ENCODE data around the gene LRIT2.

Gene LRIT2

GRCh38 chr10:84226616-84227015, 1.3 kb upstream of the LRIT2 start:
- no peak for ATAC-seq
- H3K27me3 Mint-ChIP-seq: peaks cover 3% of the 10 kb centered on the region
- H3K4me3 Mint-ChIP-seq: no peak overlapping the region
- no peaks in the 10 kb centered on the region for H3K36me3 Mint-ChIP-seq
- H3K4me1 Mint-ChIP-seq: no peaks in the 10 kb centered on the region
- no peak overlapping the region for H3K27ac Mint-ChIP-seq
- no peaks in the 10 kb centered on the region for H3K9me3 Mint-ChIP-seq

- no peak for ATAC-seq
- Mint-ChIP-seq H3K4me3 (no peak overlapping the region), H3K9me3 (peaks cover under 1% of the 10 kb centered on the region), H3K27ac (no peak overlapping the region), H3K27me3 (no peaks in the 10 kb centered on the region), H3K36me3 (no peaks in the 10 kb centered on the region), H3K4me1 (no peaks in the 10 kb centered on the region)
Measured at GRCh38 chr10:84224411-84225028, 824 bp downstream of the LRIT2 start.

- Mint-ChIP-seq H3K4me1 (no peaks in the 10 kb centered on the region), H3K4me3 (no peak overlapping the region), H3K27ac (no peak overlapping the region), H3K27me3 (no peaks in the 10 kb centered on the region), H3K36me3 (no peaks in the 10 kb centered on the region), H3K9me3 (peaks cover 5% of the 10 kb centered on the region)
- ATAC-seq: no peak
Measured at GRCh38 chr10:84221916-84222315, 3.4 kb downstream of the LRIT2 start.

- H3K27ac Mint-ChIP-seq: no peak overlapping the region
- peaks cover 5% of the 10 kb centered on the region for H3K9me3 Mint-ChIP-seq
- H3K36me3 Mint-ChIP-seq: no peaks in the 10 kb centered on the region
- no peak overlapping the region for H3K4me3 Mint-ChIP-seq
- ATAC-seq: no peak
- H3K4me1 Mint-ChIP-seq: peaks cover 6% of the 10 kb centered on the region
- H3K27me3 Mint-ChIP-seq: peaks cover 13% of the 10 kb centered on the region
Measured at GRCh38 chr10:84217746-84218145, 7.6 kb downstream of the LRIT2 start.

- ATAC-seq: no peak
- Mint-ChIP-seq H3K9me3 (peaks cover 5% of the 10 kb centered on the region), H3K27me3 (peaks cover 14% of the 10 kb centered on the region), H3K27ac (no peak overlapping the region), H3K36me3 (no peaks in the 10 kb centered on the region), H3K4me3 (no peak overlapping the region), H3K4me1 (peaks cover 6% of the 10 kb centered on the region)
Measured at GRCh38 chr10:84216834-84217233, 8.5 kb downstream of the LRIT2 start.

GRCh38 chr10:84214612-84215235, 10.6 kb downstream of the LRIT2 start:
- Mint-ChIP-seq H3K27ac (no peak overlapping the region), H3K4me3 (no peak overlapping the region), H3K36me3 (no peaks in the 10 kb centered on the region), H3K27me3 (peaks cover 23% of the 10 kb centered on the region), H3K9me3 (peaks cover 5% of the 10 kb centered on the region), H3K4me1 (peaks cover 6% of the 10 kb centered on the region)
- peak; percentile 35 for ATAC-seq

- Mint-ChIP-seq H3K27me3 (peaks cover 23% of the 10 kb centered on the region), H3K27ac (no peak overlapping the region), H3K9me3 (no peaks in the 10 kb centered on the region), H3K4me3 (no peak overlapping the region), H3K36me3 (no peaks in the 10 kb centered on the region), H3K4me1 (peaks cover 6% of the 10 kb centered on the region)
- no peak for ATAC-seq
Measured at GRCh38 chr10:84214046-84214572, 11.2 kb downstream of the LRIT2 start.

- Mint-ChIP-seq H3K4me1 (peaks cover 6% of the 10 kb centered on the region), H3K9me3 (no peaks in the 10 kb centered on the region), H3K27ac (no peak overlapping the region), H3K27me3 (peaks cover 23% of the 10 kb centered on the region), H3K36me3 (no peaks in the 10 kb centered on the region), H3K4me3 (no peak overlapping the region)
- no peak for ATAC-seq
Measured at GRCh38 chr10:84213076-84213475, 12.3 kb downstream of the LRIT2 start.

- no peak overlapping the region for H3K27ac Mint-ChIP-seq
- no peak overlapping the region for H3K4me3 Mint-ChIP-seq
- H3K36me3 Mint-ChIP-seq: no peaks in the 10 kb centered on the region
- H3K4me1 Mint-ChIP-seq: peaks cover 6% of the 10 kb centered on the region
- H3K27me3 Mint-ChIP-seq: peaks cover 30% of the 10 kb centered on the region
- no peaks in the 10 kb centered on the region for H3K9me3 Mint-ChIP-seq
- ATAC-seq: no peak
Measured at GRCh38 chr10:84212014-84212413, 13.3 kb downstream of the LRIT2 start.

GRCh38 chr10:84211566-84211965, 13.8 kb downstream of the LRIT2 start:
- H3K27me3 Mint-ChIP-seq: peaks cover 34% of the 10 kb centered on the region
- H3K36me3 Mint-ChIP-seq: no peaks in the 10 kb centered on the region
- ATAC-seq: no peak

GRCh38 chr10:84208023-84208422, 17.3 kb downstream of the LRIT2 start:
- Mint-ChIP-seq H3K4me3 (no peak overlapping the region), H3K4me1 (peaks cover 6% of the 10 kb centered on the region), H3K36me3 (no peaks in the 10 kb centered on the region), H3K9me3 (no peaks in the 10 kb centered on the region), H3K27ac (no peak overlapping the region), H3K27me3 (peaks cover 32% of the 10 kb centered on the region)
- no peak for ATAC-seq

More at GRCh38 chr10:84211566-84211965, 13.8 kb downstream of the LRIT2 start:
- H3K9me3 Mint-ChIP-seq: no peaks in the 10 kb centered on the region
- no peak overlapping the region for H3K27ac Mint-ChIP-seq
- H3K4me1 Mint-ChIP-seq: peaks cover 6% of the 10 kb centered on the region
- no peak overlapping the region for H3K4me3 Mint-ChIP-seq

GRCh38 chr10:84205853-84206525, 19.4 kb downstream of the LRIT2 start:
- H3K4me3 Mint-ChIP-seq: no peak overlapping the region
- H3K27me3 Mint-ChIP-seq: peaks cover 22% of the 10 kb centered on the region
- no peak for ATAC-seq
- H3K9me3 Mint-ChIP-seq: no peaks in the 10 kb centered on the region
- H3K36me3 Mint-ChIP-seq: no peaks in the 10 kb centered on the region
- H3K4me1 Mint-ChIP-seq: peaks cover 6% of the 10 kb centered on the region
- H3K27ac Mint-ChIP-seq: no peak overlapping the region

GRCh38 chr10:84205049-84205852, 20.1 kb downstream of the LRIT2 start:
- peaks cover 6% of the 10 kb centered on the region for H3K4me1 Mint-ChIP-seq
- peaks cover 22% of the 10 kb centered on the region for H3K27me3 Mint-ChIP-seq
- H3K4me3 Mint-ChIP-seq: no peak overlapping the region
- no peak overlapping the region for H3K27ac Mint-ChIP-seq
- H3K9me3 Mint-ChIP-seq: no peaks in the 10 kb centered on the region
- ATAC-seq: peak; percentile 68
- no peaks in the 10 kb centered on the region for H3K36me3 Mint-ChIP-seq

GRCh38 chr10:84204610-84205009, 20.7 kb downstream of the LRIT2 start:
- Mint-ChIP-seq H3K9me3 (no peaks in the 10 kb centered on the region), H3K4me3 (no peak overlapping the region), H3K4me1 (peaks cover 6% of the 10 kb centered on the region), H3K36me3 (no peaks in the 10 kb centered on the region), H3K27ac (no peak overlapping the region), H3K27me3 (peaks cover 22% of the 10 kb centered on the region)
- no peak for ATAC-seq

- Mint-ChIP-seq H3K9me3 (no peaks in the 10 kb centered on the region), H3K36me3 (no peaks in the 10 kb centered on the region)
- peak; percentile 44 for ATAC-seq
Measured at GRCh38 chr10:84204122-84204521, 21.2 kb downstream of the LRIT2 start.

More at GRCh38 chr10:84204122-84204521, 21.2 kb downstream of the LRIT2 start:
- Mint-ChIP-seq H3K27me3 (peaks cover 22% of the 10 kb centered on the region), H3K27ac (no peak overlapping the region), H3K4me1 (peaks cover 6% of the 10 kb centered on the region), H3K4me3 (no peak overlapping the region)

Data from stimulated activated memory B cell treated with anti-CD40 and anti-IgM and Interleukin-4, amounts not matched to agents 10 μg/mL and 1 μg/mL and 100 μg/mL, for 72 hours (primary cell).